Stimulated activated CD4-positive, alpha-beta T cell treated with anti-CD3 and anti-CD28 coated beads, Interleukin-12 subunit alpha, Interleukin-12 subunit beta, amount 100 ng/mL, for 24 hours (primary cell): Measurements from ENCODE around the gene SLX4.
"Not testable (repeated sequence)": the region's sequence is repeated elsewhere in the genome, so short reads cannot be mapped to it uniquely, and the experiment has no call there.

ENCODE experiments used
- DNase-seq, 2 experiments: peaks; one replicate each; pipeline ENCODE4 v3.0.0-alpha.2; 2020; ENCODE audit warnings: low read depth in 2 of 2

The SLX4 gene

DNA sequence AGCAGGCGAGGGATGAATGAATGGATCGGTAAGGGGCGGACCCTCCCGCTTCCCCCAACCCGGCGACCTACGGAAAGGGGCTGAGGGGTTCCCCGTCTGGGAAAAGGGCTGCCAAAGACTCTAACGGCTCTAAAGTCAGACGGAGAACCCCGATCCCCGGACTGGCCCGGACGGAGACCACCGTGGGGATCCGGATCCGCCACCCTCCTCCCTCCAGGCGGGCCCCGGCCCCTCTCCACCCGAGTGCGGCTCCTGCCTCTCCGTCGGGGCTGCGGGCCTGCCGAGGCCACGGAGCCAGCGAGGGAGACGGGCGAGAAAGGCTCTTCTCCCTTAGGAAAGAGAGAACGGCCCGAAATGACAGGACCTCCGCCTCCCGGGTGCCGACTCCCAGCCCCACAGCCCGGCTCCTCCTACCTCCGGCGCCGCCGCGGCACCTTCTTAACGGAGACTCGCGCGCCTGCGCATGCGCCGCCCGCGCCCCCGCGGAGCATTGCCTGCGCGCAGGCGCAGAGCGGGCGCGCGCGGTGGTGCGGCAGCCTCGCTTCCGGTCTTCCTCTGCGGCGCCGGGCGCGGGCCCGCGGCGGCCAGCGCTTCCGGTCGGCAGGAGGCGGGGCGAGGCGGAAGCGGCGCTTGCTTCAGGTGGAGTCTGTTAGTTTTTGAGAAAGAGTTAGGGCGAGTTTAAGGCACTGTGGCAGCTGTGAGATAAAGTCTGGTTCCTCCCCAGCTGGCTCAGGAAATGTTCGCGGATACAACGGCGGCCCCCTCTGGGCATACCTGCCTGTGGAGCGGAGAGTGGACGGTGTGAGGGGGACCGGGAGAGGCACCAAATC is at the start of gene SLX4:
Gene SLX4, minus strand, starts transcription at position 461 of the 830 bp plus-strand sequence. CDS start 2,642 bp downstream, outside the sequence.
- DNase-seq, result peak; percentile 78

GRCh38 chr16:3659251-3659650 is 47.8 kb upstream of the SLX4 start:
- DNase-seq, result no peak

- no peak for DNase-seq
Observed at GRCh38 chr16:3656491-3657468, 45.4 kb upstream of the SLX4 start.

DNA sequence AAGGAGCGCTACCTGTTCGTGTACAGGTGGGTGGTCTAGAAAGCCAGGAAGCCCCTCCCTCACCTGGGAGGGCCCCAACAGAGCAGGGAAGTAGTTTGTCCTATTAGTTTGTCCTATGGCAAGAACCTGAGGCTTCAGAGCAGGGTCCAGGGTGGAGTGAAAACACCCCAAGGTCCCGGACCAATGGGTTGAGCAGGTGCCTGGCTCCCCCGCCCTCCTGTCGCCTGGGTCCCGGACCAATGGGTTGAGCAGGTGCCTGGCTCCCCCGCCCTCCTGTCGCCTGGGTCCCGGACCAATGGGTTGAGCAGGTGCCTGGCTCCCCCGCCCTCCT is 44.7 kb upstream of the SLX4 start:
- DNase-seq, result not testable (repeated sequence)

- no peak for DNase-seq
Observed at GRCh38 chr16:3655396-3656159, 44.2 kb upstream of the SLX4 start.

GRCh38 chr16:3655030-3655395 is 43.6 kb upstream of the SLX4 start:
- DNase-seq, result no peak

DNA sequence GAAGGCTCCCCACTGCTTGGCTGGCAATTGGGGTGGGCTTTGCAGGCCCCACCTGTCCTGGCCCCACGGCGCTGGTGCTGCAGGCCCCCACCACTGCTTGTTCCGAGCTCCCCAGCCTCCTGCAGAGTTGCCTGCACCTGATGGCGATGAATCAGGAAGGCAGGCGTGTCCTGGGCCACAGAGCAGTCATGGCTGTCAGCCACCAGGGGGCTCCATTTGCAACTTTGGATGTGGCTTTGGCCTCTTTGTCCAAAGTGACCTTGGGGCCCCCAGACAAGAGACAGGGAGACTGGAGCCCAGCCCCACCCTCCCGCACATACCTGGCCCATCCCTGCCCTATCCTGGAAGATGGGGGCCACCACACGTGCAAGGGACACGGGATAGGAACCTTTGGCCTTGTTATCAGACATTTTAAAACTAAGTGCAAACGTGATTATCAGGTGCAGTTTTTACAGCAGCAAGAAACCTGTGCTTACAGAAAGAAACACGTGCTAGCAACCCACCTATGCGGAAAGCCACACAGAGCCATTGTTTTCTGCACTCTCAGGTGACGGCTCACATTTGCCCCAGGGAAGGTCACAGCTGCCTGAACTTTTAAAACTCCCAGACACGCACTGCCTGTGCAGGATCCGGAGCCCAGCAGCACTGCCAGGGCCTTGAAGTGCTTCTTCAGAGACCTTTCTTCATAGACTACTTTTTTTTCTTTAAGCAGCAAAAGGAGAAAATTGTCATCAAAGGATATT is 43.0 kb upstream of the SLX4 start, which contains the start of gene DNASE1:
Gene DNASE1, plus strand, starts transcription at position 443 of the 743 bp plus-strand sequence. CDS start 683 bp downstream, outside the sequence.
- peak in 1 of 2 experiments; percentile 51 for DNase-seq

DNA sequence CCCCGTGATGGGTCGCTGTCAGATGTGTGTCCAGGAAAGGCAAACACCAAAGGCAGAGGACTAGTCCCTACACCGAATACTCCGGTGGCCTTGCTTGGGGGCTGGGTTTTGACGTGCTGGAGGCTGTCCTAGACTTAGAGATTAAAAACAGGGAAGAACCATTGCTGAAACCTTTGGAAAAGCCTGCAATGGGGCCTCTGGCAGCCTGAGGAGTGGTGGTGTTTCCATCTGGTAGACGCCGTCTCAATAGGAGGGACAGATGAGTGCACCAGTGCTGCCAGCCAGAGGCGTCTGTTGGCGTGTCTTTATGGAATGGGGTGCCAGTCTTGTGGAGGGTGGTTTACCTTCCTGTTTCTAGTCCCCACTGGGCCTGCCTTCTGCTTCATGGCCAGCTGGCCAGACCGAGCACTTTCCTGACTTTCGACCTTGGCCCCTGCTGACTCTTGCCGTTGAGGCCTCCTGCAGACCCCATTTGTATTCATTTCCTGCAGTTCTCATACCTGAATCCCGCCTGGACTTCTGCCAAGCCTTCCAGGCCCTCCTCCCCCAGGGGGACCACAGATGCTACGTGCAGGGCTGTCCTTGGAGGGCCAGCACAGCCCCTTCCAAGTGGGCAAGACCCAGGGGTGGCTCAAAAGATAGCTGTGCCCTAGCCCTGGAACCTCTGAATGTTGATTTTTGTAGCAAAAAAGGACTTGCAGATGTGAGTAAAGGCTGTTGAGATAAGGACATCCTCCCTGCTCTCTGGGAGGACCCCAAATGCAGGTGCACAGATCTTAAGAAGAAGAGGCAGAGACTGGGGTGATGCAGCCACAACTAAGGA is 41.2 kb upstream of the SLX4 start:
- no peak for DNase-seq

DNA sequence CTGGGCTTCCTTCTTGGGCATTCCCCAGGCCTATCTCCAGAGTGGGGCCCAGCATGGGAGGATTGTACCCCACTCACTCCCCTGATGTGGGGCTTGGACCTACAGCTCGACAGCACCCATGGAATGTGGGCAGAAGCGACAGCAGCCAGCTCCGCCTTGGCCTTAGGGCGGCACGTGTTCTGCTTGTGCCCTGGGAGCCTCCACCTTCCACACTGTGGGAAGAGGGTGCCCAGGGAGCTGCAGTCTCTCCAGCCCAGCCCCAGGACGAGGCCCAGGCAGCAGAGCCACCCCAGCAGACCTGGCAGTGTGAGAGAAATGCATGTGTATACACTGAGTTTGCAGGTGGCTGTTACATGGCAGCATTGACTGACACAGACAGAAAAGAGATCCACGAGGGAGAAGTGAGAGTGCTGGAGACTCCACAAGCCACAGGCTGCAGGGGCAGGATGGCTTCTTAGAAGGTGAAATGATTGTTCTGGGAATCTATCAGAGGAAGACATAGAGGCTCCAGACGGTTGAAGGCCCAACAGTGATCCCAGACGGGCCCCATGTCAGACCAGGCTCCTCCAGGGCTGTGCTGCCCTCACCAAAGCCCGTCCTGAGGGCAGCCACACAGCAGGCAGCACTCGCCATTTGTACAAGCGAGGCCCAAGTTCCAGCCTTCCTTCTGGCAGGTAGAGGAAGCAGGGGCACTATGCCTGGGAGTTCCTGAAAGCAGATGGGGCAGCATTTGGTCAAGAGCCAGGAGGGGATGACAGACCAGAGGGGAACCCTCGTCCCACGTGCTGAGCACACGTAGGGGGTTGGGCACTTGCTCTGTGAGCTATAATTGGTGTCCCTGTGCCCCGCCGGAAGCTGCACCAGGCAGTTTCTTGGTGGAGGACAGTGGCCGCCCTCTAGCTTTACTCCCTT is 40.3 kb upstream of the SLX4 start:
- no peak for DNase-seq

DNA sequence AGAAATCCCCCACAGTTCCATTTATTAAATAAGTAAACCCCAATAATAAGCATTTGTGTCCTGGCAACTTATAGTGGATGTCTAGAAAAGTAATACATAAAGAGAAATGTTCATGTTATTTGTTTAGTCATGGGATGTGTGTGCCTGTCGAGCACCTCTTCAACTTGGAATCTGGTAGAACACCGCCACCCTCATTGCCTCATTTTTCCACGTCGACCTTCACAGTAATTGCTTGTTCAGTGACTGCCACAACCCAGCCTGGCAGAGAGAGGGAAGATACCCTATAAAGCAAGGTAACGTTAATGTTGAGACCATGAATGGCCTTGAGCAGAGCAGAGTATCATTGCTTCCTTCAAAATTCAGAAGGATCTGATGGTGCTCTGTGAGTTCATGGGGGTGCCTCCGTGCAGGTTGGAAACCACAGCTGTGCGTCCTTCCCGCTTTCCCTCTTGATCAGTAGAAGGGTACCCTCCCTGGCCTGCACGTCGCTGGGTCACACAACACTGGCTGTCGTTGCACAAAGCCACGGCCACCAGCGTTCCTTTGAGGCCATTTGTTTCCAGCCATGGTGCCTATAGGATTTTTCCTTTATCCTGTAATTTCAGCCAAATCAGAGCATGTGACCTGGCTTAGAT is 39.3 kb upstream of the SLX4 start:
- no peak for DNase-seq

DNA sequence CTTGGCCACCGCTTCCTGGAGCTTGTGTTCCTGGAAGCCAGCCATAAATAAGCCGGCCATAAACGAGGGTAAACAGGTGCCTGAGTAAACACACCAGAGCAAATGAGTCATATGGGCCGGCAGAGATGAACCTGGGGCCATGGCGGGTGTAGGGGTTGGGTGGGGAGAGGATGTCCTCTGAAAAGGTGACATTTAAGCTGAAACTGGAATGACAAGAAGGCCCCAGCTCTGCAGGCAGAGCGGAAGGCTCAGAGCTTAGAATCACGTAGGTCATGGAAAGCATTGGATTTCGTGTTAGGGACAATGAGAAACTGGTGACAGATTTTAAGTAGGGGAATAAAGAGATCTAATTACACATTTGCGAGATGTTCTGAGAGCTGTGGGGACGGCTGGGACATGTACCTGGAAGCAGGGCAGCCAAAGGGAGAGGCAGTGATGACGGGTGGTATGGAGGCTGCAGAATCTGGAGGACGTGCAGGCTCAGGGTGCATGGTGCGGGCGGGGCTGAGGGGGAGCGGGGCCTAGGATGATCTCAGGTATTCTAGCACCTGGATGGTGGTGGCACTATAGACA is 35.0 kb upstream of the SLX4 start:
- no peak for DNase-seq

DNA sequence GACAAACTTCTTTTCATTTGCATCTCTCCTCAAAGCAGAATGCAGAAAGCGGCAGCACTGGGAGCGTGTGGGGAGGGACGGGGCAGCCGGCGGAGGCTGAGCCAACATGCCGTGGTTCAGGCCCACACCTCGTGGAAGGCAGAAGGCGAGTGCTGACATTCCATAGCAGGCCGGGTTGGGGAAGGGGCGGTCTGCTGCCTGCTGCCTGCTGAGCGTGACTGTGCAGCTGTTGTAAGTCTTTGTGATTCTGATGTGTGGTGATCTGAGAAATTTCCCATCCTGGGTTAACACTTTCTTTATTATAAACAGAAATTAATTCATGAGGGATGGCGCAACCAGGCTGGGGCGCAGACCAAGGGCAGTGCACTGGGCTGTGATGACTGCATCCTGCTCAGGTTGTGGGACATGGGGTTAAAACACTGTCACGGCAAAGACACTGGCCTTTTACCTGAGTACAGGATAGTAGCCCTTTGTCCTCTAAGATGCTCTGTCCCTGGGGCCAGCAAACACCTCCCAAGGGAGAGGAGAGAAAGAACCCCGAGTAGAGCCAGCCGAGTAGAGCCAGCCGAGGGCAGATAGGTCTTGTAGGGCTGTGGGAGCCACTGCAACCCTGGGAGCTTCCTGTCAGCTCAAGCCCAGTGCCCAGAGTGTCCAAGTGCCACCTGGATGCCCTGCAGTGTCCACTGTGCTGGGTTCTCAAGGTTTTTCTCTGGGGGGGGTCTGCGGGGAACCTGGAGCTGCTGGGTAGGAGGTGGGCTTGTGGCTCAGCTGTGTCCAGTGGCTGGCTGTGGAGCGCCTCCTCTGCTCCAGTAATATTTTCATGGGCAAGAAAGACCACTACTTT is 34.3 kb upstream of the SLX4 start:
- DNase-seq, result no peak

DNA sequence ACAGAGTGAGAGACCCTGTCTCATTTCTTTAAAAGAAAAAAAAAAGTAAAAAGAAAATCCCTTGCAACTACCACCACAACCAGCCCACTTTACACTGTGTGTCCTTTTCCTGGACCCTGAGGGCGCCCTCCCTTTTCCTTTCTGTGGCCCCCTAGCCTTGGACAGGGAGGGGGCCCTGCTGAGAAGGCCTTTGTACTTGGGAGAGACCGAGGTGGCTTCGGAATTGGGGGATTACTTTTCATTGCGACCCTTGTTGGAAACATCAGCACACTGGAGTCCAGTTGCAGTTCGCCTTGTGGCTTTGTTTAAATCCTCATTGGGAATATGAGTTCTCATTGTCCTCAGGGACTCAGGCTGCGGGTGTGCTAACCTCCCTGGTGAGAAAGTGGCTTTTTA is 33.7 kb upstream of the SLX4 start:
- DNase-seq, result no peak

- no peak for DNase-seq
Observed at GRCh38 chr16:3643095-3643730, 31.8 kb upstream of the SLX4 start.

- DNase-seq, result no peak
Observed at GRCh38 chr16:3642397-3643094, 31.1 kb upstream of the SLX4 start.

DNA sequence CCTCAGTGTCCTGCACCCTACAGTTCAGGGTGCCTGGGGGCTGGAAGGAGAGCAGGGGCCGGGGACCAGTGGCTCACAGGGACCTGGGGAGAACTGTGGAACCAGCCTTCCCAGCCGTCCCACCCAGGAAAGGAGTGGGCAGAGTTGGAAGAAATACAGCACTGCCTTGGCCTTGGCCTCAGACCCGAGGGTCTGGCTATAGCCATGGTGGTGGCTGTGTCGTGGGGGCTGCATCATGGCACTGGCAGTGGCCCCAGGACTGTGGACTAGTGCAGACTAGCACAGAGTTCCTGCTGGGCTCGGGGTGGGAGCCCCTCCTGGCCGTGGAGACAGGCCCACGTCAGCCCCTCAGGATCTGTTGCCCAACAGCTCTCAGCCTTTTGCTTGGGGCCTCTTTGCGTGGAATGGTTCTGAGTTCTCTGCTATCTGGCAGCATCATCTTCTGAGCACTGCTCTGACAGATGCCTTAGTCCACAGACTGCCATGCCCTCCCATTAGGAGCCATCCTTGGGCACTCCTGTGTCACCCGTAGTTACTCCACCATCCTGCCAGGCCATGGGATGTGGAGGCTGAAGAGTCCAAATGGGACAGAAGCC is 30.5 kb upstream of the SLX4 start:
- DNase-seq, result no peak
